ENCODE results near the gene PANK1. TPM values are rescaled to one million over a fixed set of nuclear protein-coding genes. Genes with fewer than 3 reads are reported as not detected.
A peak's percentile ranks its signal among the peaks of the same experiment; 100 is the strongest.

PANK1 gene
- total RNA-seq, 1 donor from 2014 or later, result 7.9 TPM

GRCh38 chr10:89657302-89657701 lies 12.3 kb upstream of the PANK1 start:
- no peaks in the 10 kb centered on the region for H3K27me3 ChIP-seq (ENCODE audit: insufficient read depth, low read length)
- FAIRE-seq (no peak), DNase-seq (ENCODE audit: low read depth) (no peak)
- H3K36me3 ChIP-seq (ENCODE audit: insufficient read depth, low read length), result no peaks in the 10 kb centered on the region
- H3K4me3 Mint-ChIP-seq (ENCODE audit: unreplicated experiment), result no peak overlapping the region
- no peak overlapping the region for H3K9ac ChIP-seq (ENCODE audit: low read length)
- no peak overlapping the region for H2AFZ ChIP-seq (ENCODE audit: low read depth, low read length)
- TF ChIP-seq CTCF (IDR thresholded peaks at IDR 0.05; ENCODE audit: insufficient read depth, low read depth, low read length) (no peak), EZH2 (IDR thresholded peaks at IDR 0.05; ENCODE audit: insufficient read depth, low read length) (no peak)
- H3K4me1 ChIP-seq (ENCODE audit: insufficient read depth, low read length), result peaks cover 23% of the 10 kb centered on the region
- no peak overlapping the region for H3K27ac ChIP-seq (ENCODE audit: low read depth, low read length)
- peaks cover 17% of the 10 kb centered on the region for H3K4me1 Mint-ChIP-seq (ENCODE audit: low read depth, unreplicated experiment)
- H3K9me3 Mint-ChIP-seq (ENCODE audit: unreplicated experiment), result peaks cover 9% of the 10 kb centered on the region
- H3K4me3 ChIP-seq (ENCODE audit: insufficient read depth, low read depth, low read length), result no peak overlapping the region
- H3K9me3 ChIP-seq (ENCODE audit: insufficient read depth, low read depth, low read length), result no peaks in the 10 kb centered on the region
- H3K79me2 ChIP-seq (ENCODE audit: insufficient read depth, low read length), result no peaks in the 10 kb centered on the region
- no peak overlapping the region for H3K4me2 ChIP-seq (ENCODE audit: low read length)
- no peak overlapping the region for H3K27ac Mint-ChIP-seq (ENCODE audit: unreplicated experiment)
- no peaks in the 10 kb centered on the region for H3K36me3 Mint-ChIP-seq (ENCODE audit: low read depth, unreplicated experiment)
- H4K20me1 ChIP-seq (ENCODE audit: insufficient read depth, low read length), result no peaks in the 10 kb centered on the region
- H3K27me3 Mint-ChIP-seq (ENCODE audit: low read depth, unreplicated experiment), result peaks cover 18% of the 10 kb centered on the region

- H2AFZ ChIP-seq (ENCODE audit: low read depth, low read length), result no peak overlapping the region
- DNase-seq (ENCODE audit: low read depth) (no peak), FAIRE-seq (no peak)
- no peaks in the 10 kb centered on the region for H3K36me3 ChIP-seq (ENCODE audit: insufficient read depth, low read length)
- peaks cover 23% of the 10 kb centered on the region for H3K4me1 ChIP-seq (ENCODE audit: insufficient read depth, low read length)
- no peak overlapping the region for H3K27ac Mint-ChIP-seq (ENCODE audit: unreplicated experiment)
- TF ChIP-seq EZH2 (IDR thresholded peaks at IDR 0.05; ENCODE audit: insufficient read depth, low read length) (no peak), CTCF (IDR thresholded peaks at IDR 0.05; ENCODE audit: insufficient read depth, low read depth, low read length) (no peak)
- H3K36me3 Mint-ChIP-seq (ENCODE audit: low read depth, unreplicated experiment), result no peaks in the 10 kb centered on the region
- no peaks in the 10 kb centered on the region for H4K20me1 ChIP-seq (ENCODE audit: insufficient read depth, low read length)
- H3K4me3 ChIP-seq (ENCODE audit: insufficient read depth, low read depth, low read length), result no peak overlapping the region
- no peak overlapping the region for H3K4me2 ChIP-seq (ENCODE audit: low read length)
- no peak overlapping the region for H3K27ac ChIP-seq (ENCODE audit: low read depth, low read length)
- no peaks in the 10 kb centered on the region for H3K27me3 ChIP-seq (ENCODE audit: insufficient read depth, low read length)
- no peak overlapping the region for H3K9ac ChIP-seq (ENCODE audit: low read length)
- H3K4me1 Mint-ChIP-seq (ENCODE audit: low read depth, unreplicated experiment), result peaks cover 18% of the 10 kb centered on the region
- peaks cover 9% of the 10 kb centered on the region for H3K9me3 Mint-ChIP-seq (ENCODE audit: unreplicated experiment)
- H3K9me3 ChIP-seq (ENCODE audit: insufficient read depth, low read depth, low read length), result no peaks in the 10 kb centered on the region
- peaks cover 19% of the 10 kb centered on the region for H3K27me3 Mint-ChIP-seq (ENCODE audit: low read depth, unreplicated experiment)
- H3K79me2 ChIP-seq (ENCODE audit: insufficient read depth, low read length), result no peaks in the 10 kb centered on the region
- no peak overlapping the region for H3K4me3 Mint-ChIP-seq (ENCODE audit: unreplicated experiment)
Measured at GRCh38 chr10:89655722-89656121, 10.7 kb upstream of the PANK1 start.

GRCh38 chr10:89653410-89653869 lies 8.4 kb upstream of the PANK1 start:
- DNase-seq (ENCODE audit: low read depth), result peak; percentile 92

More at GRCh38 chr10:89653410-89653869, 8.4 kb upstream of the PANK1 start:
- peak overlapping the region; percentile 33 for H3K27ac ChIP-seq (ENCODE audit: low read depth, low read length)
- Mint-ChIP-seq H3K27me3 (ENCODE audit: low read depth, unreplicated experiment) (peaks cover 26% of the 10 kb centered on the region), H3K27ac (ENCODE audit: unreplicated experiment) (peak overlapping the region; percentile 21), H3K4me3 (ENCODE audit: unreplicated experiment) (no peak overlapping the region), H3K36me3 (ENCODE audit: low read depth, unreplicated experiment) (peaks cover 2% of the 10 kb centered on the region), H3K9me3 (ENCODE audit: unreplicated experiment) (peaks cover 13% of the 10 kb centered on the region), H3K4me1 (ENCODE audit: low read depth, unreplicated experiment) (peaks cover 18% of the 10 kb centered on the region)
- no peaks in the 10 kb centered on the region for H4K20me1 ChIP-seq (ENCODE audit: insufficient read depth, low read length)
- peak overlapping the region; percentile 76 for H3K4me2 ChIP-seq (ENCODE audit: low read length)
- H3K79me2 ChIP-seq (ENCODE audit: insufficient read depth, low read length), result no peaks in the 10 kb centered on the region
- peaks cover 12% of the 10 kb centered on the region for H3K4me1 ChIP-seq (ENCODE audit: insufficient read depth, low read length)
- H3K9ac ChIP-seq (ENCODE audit: low read length), result peak overlapping the region; percentile 11
- TF ChIP-seq EZH2 (IDR thresholded peaks at IDR 0.05; ENCODE audit: insufficient read depth, low read length), result no peak
- TF ChIP-seq CTCF (IDR thresholded peaks at IDR 0.05; ENCODE audit: insufficient read depth, low read depth, low read length), result no peak
- H3K9me3 ChIP-seq (ENCODE audit: insufficient read depth, low read depth, low read length), result no peaks in the 10 kb centered on the region
- FAIRE-seq, result peak; percentile 54
- no peaks in the 10 kb centered on the region for H3K27me3 ChIP-seq (ENCODE audit: insufficient read depth, low read length)
- H3K4me3 ChIP-seq (ENCODE audit: insufficient read depth, low read depth, low read length), result no peak overlapping the region
- no peak overlapping the region for H2AFZ ChIP-seq (ENCODE audit: low read depth, low read length)
- H3K36me3 ChIP-seq (ENCODE audit: insufficient read depth, low read length), result no peaks in the 10 kb centered on the region
